Fibroblast of villous mesenchyme (primary cell): ENCODE results near the gene SSX4. TPM values are rescaled to one million over a fixed set of nuclear protein-coding genes. Genes with fewer than 3 reads are reported as not detected.
"Not testable (repeated sequence)": the region's sequence is repeated elsewhere in the genome, so short reads cannot be mapped to it uniquely, and the experiment has no call there.

ENCODE experiments used
- DNase-seq: peaks from one replicate; pipeline ENCODE4 v3.0.0-alpha.2; 2010; ENCODE audit warnings: low read depth
- H3K4me3 ChIP-seq: 2 replicates; pipeline ENCODE4 v1.5.1; 2011; ENCODE audit warnings: low read depth, mild to moderate bottlenecking, low read length
- total RNA-seq: library from RNA; depleted of rRNA; stranded (reverse); fragments of >200 nt; gene quantifications from 2 replicates; pipeline ENCODE4 v1.2.3, GENCODE V29; 2012
- TF ChIP-seq, protein P1 (sequence below): IDR thresholded peaks from 2 replicates; pipeline ENCODE4 v1.5.1; 2012; ENCODE audit warnings: low read depth, mild to moderate bottlenecking, low read length; ENCODE audit not compliant: insufficient read depth

Gene SSX4
- not detected in 2 replicates for total RNA-seq

DNA sequence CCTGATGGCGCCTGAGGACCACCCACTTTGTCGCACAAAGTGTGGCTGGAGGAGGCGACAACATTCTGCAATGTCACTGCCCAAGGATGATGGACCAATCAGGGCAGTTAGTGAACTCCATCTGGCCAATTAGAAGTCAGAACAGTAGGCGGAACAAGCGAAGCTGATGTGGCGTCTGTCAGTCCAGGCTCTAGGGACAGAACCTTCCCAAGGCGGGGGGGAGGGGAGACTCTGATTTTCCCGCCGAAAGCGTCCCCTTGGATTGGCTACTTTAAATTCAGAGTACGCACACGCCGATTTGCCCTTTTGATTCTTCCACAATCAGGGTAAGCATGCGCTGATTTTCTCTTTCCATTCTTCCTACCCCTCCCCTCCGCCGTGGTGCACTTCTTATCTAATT is at the start of gene SSX4:
Gene SSX4 (plus strand): TSS at position 301 of the 400 bp plus-strand sequence. CDS start 515 bp downstream, outside the sequence.
- not testable (repeated sequence) for H3K4me3 ChIP-seq, DNase-seq

GRCh38 chrX:48346059-48346458 is 37.3 kb upstream of the SSX4 start:
- not testable (repeated sequence) for DNase-seq, H3K4me3 ChIP-seq

GRCh38 chrX:48356315-48357094 is 26.8 kb upstream of the SSX4 start, which contains the start of gene SSX3:
SSX3 (minus strand) TSS chrX:48356703; CDS start chrX:48355249, 1,454 bp downstream.
- DNase-seq, H3K4me3 ChIP-seq: not testable (repeated sequence)

- DNase-seq, result no peak
- TF ChIP-seq, protein P1, sequence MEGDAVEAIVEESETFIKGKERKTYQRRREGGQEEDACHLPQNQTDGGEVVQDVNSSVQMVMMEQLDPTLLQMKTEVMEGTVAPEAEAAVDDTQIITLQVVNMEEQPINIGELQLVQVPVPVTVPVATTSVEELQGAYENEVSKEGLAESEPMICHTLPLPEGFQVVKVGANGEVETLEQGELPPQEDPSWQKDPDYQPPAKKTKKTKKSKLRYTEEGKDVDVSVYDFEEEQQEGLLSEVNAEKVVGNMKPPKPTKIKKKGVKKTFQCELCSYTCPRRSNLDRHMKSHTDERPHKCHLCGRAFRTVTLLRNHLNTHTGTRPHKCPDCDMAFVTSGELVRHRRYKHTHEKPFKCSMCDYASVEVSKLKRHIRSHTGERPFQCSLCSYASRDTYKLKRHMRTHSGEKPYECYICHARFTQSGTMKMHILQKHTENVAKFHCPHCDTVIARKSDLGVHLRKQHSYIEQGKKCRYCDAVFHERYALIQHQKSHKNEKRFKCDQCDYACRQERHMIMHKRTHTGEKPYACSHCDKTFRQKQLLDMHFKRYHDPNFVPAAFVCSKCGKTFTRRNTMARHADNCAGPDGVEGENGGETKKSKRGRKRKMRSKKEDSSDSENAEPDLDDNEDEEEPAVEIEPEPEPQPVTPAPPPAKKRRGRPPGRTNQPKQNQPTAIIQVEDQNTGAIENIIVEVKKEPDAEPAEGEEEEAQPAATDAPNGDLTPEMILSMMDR, result no peak
- no peak overlapping the region for H3K4me3 ChIP-seq
These were observed 25.7 kb upstream of the SSX4 start for GRCh38 chrX:48357681-48358080.

GRCh38 chrX:48359281-48359680 is 24.1 kb upstream of the SSX4 start:
- H3K4me3 ChIP-seq, DNase-seq: not testable (repeated sequence)

GRCh38 chrX:48367717-48368408 is 15.5 kb upstream of the SSX4 start:
- not testable (repeated sequence) for H3K4me3 ChIP-seq, DNase-seq

- DNase-seq, H3K4me3 ChIP-seq: not testable (repeated sequence)
These were observed 12.9 kb upstream of the SSX4 start for GRCh38 chrX:48370408-48370807.

DNA sequence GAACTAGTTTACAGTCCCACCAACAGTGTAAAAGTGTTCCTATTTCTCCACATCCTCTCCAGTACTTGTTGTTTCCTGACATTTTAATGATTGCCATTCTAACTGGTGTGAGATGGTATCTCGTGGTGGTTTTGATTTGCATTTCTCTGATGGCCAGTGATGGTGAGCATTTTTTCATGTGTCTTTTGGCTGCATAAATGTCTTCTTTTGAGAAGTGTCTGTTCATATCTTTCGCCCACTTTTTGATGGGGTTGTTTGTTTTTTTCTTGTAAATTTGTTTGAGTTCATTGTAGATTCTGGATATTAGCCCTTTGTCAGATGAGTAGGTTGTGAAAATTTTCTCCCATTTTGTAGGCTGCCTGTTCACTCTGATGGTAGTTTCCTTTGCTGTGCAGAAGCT is 13.6 kb downstream of the SSX4 start:
- not testable (repeated sequence) for DNase-seq, H3K4me3 ChIP-seq

DNA sequence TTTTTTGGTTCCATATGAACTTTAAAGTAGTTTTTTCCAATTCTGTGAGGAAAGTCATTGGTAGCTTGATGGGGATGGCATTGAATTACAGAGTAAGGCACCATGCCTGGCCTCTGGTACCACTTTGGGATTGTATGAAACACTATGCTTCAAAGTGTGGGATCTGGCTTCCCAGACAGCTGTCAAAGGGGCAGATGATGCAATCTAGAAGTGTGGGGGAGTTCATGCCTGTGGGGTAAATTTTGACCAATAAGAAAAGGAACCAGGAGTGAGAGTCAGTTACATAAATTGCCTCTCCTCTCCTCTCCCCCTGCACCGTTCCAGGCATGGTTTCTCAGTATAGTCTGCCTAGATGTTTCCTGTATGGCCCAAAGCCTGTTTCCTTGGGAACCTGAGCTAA is 14.5 kb downstream of the SSX4 start:
- not testable (repeated sequence) for H3K4me3 ChIP-seq, DNase-seq

DNA sequence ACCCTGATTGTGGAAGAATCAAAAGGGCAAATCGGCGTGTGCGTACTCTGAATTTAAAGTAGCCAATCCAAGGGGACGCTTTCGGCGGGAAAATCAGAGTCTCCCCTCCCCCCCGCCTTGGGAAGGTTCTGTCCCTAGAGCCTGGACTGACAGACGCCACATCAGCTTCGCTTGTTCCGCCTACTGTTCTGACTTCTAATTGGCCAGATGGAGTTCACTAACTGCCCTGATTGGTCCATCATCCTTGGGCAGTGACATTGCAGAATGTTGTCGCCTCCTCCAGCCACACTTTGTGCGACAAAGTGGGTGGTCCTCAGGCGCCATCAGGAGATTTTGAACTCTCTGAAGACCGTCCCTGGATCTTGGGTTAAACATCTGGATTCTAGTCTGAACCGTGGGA is 28.5 kb downstream of the SSX4 start, which contains the start of gene SSX4B:
Gene SSX4B (minus strand): TSS at position 101 of the 400 bp plus-strand sequence. CDS start 588 bp downstream, outside the sequence.
- DNase-seq, H3K4me3 ChIP-seq: not testable (repeated sequence)

- DNase-seq, H3K4me3 ChIP-seq: not testable (repeated sequence)
These were observed 43.8 kb downstream of the SSX4 start for GRCh38 chrX:48427027-48427716.

GRCh38 chrX:48429606-48430005 is 46.3 kb downstream of the SSX4 start:
- DNase-seq, H3K4me3 ChIP-seq: not testable (repeated sequence)

DNA sequence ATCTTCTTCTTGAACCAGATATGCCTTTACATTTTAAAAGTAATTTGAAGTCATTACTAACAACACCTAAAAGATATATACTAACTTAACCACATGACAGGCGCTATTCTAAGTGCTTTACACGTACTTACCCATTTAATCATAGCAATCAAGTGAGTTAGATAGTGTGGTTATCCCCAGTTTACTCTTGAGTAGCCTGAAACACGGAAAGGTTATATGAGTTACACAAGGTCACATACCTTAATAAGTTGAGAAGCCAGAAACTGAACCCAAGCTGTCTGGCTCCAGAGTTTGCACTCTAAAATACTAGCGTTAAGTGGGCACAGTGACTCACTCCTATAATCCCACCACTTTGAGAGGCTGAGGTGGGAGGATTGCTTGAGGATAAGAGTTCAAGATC is 46.8 kb downstream of the SSX4 start:
- H3K4me3 ChIP-seq, result not testable (repeated sequence)
- peak; percentile 28 for DNase-seq

DNA sequence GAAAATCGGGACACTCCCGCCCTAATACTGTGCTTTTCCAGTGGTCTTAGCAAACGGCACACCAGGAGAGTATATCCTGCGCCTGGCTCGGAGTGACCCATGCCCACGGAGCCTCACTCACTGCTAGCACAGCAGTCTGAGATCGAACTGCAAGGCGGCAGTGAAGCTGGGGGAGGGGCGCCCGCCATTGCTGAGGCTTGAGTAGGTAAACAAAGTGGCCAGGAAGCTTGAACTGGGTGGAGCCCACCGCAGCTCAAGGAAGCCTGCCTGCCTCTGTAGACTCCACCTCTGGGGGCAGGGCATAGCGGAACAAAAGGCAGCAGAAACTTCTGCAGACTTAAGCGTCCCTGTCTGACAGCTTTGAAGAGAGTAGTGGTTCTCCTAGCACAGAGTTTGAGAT is 50.4 kb downstream of the SSX4 start:
- DNase-seq, H3K4me3 ChIP-seq: not testable (repeated sequence)
